Astrocyte of the spinal cord (primary cell): Measurements from ENCODE around the gene CD38.

Experiments used
- DNase-seq: peaks from one replicate; pipeline ENCODE4 v3.0.0; 2011; ENCODE audit warnings: low read depth, low spot score
- H3K4me3 ChIP-seq: 2 replicates; pipeline ENCODE4 v1.5.1; 2011; ENCODE audit warnings: low read depth, mild to moderate bottlenecking, low read length, moderate library complexity
- in situ Hi-C: cut with HindIII; loops from 2 replicates; pipeline ENCODE4 v1.10.0; 2017; ENCODE audit warnings: low sequenced_read_pairs
- TF ChIP-seq, protein P1 (sequence below): IDR thresholded peaks from 2 replicates; pipeline ENCODE4 v1.5.1; 2012; ENCODE audit warnings: low read depth, mild to moderate bottlenecking, low read length, inconsistent platforms

CD38 gene

DNA sequence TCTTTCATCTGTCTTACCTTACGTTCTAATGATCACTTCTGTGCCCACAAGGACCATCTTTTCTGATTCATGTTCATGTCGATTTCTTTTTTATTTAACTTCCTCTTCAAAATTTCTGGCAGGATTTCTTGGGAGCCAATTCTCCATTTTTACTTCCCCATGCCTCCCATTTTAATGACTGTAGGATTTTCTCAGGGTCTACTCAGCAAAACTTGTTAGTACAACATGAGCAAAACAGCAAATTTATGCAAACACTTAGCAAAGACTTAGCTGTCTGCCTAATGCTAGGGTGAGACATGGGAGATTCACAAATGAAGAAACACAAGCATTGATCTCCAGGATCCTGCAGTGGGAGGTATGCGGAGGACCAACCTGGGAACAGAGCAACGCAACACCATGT lies 5.5 kb downstream of the CD38 start:
- no peak overlapping the region for H3K4me3 ChIP-seq
- in situ Hi-C loops: no loop called here
- no peak for DNase-seq
- TF ChIP-seq, protein P1, sequence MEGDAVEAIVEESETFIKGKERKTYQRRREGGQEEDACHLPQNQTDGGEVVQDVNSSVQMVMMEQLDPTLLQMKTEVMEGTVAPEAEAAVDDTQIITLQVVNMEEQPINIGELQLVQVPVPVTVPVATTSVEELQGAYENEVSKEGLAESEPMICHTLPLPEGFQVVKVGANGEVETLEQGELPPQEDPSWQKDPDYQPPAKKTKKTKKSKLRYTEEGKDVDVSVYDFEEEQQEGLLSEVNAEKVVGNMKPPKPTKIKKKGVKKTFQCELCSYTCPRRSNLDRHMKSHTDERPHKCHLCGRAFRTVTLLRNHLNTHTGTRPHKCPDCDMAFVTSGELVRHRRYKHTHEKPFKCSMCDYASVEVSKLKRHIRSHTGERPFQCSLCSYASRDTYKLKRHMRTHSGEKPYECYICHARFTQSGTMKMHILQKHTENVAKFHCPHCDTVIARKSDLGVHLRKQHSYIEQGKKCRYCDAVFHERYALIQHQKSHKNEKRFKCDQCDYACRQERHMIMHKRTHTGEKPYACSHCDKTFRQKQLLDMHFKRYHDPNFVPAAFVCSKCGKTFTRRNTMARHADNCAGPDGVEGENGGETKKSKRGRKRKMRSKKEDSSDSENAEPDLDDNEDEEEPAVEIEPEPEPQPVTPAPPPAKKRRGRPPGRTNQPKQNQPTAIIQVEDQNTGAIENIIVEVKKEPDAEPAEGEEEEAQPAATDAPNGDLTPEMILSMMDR: no peak

- DNase-seq: no peak
- in situ Hi-C loops: no loop called here
- TF ChIP-seq, protein P1: no peak
- H3K4me3 ChIP-seq: no peak overlapping the region
Measured at GRCh38 chr4:15784959-15785634, 7.0 kb downstream of the CD38 start.

- TF ChIP-seq, protein P1: no peak
- H3K4me3 ChIP-seq: no peak overlapping the region
- DNase-seq: no peak
- in situ Hi-C loops: no loop called here
Measured at GRCh38 chr4:15786743-15787142, 8.6 kb downstream of the CD38 start.

GRCh38 chr4:15792974-15793373 lies 14.8 kb downstream of the CD38 start:
- in situ Hi-C loops: no loop called here
- TF ChIP-seq, protein P1: no peak
- no peak overlapping the region for H3K4me3 ChIP-seq
- DNase-seq: no peak

GRCh38 chr4:15793506-15794363 lies 15.6 kb downstream of the CD38 start:
- TF ChIP-seq, protein P1: no peak
- in situ Hi-C loops: no loop called here
- DNase-seq: no peak
- no peak overlapping the region for H3K4me3 ChIP-seq

DNA sequence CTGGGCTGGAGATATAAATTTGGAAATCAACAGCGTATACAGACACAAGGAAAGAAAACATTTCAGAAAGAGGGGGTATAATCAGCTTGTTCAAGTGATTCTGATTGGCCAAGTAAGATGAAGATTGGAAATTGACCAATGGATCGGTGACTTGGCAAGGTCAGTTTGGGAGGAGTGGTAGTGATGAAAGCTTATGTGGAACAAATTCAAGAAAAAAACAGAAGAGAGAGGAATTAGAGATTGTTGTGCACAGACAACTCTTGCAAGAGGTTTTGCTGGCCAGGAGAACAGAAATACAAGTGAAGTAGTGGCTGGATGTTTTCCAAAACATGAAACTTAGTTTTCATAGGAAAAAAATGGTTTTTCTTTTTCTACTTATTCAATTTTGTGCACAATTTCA lies 16.3 kb downstream of the CD38 start:
- H3K4me3 ChIP-seq: no peak overlapping the region
- in situ Hi-C loops: no loop called here
- DNase-seq: no peak
- TF ChIP-seq, protein P1: no peak
